H9 (cell line): Measurements from ENCODE around the gene MAGI1. TPM values are rescaled to one million over a fixed set of nuclear protein-coding genes. Genes with fewer than 3 reads are reported as not detected.

Source experiments
- DNase-seq: peaks from one replicate; pipeline ENCODE4 v3.0.0-alpha.2; 2017
- H2AFZ ChIP-seq: one replicate; pipeline ENCODE4 v1.6.1; 2013; ENCODE audit warnings: mild to moderate bottlenecking, low read length, control low read depth, moderate library complexity
- H2AK5ac ChIP-seq: 2 replicates; pipeline ENCODE4 v1.6.1; 2013; ENCODE audit warnings: low read length, control low read depth, mixed read lengths; ENCODE audit not compliant: insufficient read length
- H2BK120ac ChIP-seq: one replicate; pipeline ENCODE4 v1.6.1; 2013; ENCODE audit warnings: low read depth, mild to moderate bottlenecking, low read length, control low read depth, inconsistent platforms; ENCODE audit not compliant: poor library complexity, severe bottlenecking
- H2BK12ac ChIP-seq: 2 replicates; pipeline ENCODE4 v1.6.1; 2013; ENCODE audit warnings: low read length, control low read depth, mixed read lengths, low read depth; ENCODE audit not compliant: insufficient read length
- H2BK15ac ChIP-seq: 2 replicates; pipeline ENCODE4 v1.6.1; 2013; ENCODE audit warnings: low read depth, low read length, control low read depth
- H2BK20ac ChIP-seq: one replicate; pipeline ENCODE4 v1.6.1; 2013; ENCODE audit warnings: low read depth, mild to moderate bottlenecking, low read length, control low read depth, inconsistent platforms; ENCODE audit not compliant: poor library complexity, severe bottlenecking
- H2BK5ac ChIP-seq: 2 replicates; pipeline ENCODE4 v1.6.1; 2013; ENCODE audit warnings: low read length, control low read depth, mixed read lengths; ENCODE audit not compliant: insufficient read length
- H3K14ac ChIP-seq: 2 replicates; pipeline ENCODE4 v1.6.1; 2013; ENCODE audit warnings: low read length, control low read depth; ENCODE audit not compliant: insufficient read depth
- H3K18ac ChIP-seq: 2 replicates; pipeline ENCODE4 v1.6.1; 2013; ENCODE audit warnings: low read depth, mild to moderate bottlenecking, mixed read lengths, low read length, control low read depth; ENCODE audit not compliant: insufficient read length
- H3K23ac ChIP-seq: 2 replicates; pipeline ENCODE4 v1.6.1; 2013; ENCODE audit warnings: low read length, control low read depth, mixed read lengths, low read depth; ENCODE audit not compliant: insufficient read length
- H3K23me2 ChIP-seq: 2 replicates; pipeline ENCODE4 v1.6.1; 2013; ENCODE audit warnings: low read depth, mild to moderate bottlenecking, mixed read lengths, low read length, control low read depth; ENCODE audit not compliant: insufficient read length, poor library complexity, severe bottlenecking
- H3K27ac ChIP-seq: 2 replicates; pipeline ENCODE4 v1.5.1; 2013; ENCODE audit warnings: low read length, control low read depth, mixed read lengths, low read depth; ENCODE audit not compliant: insufficient read length
- H3K27me3 ChIP-seq: 2 replicates; pipeline ENCODE4 v1.6.1; 2013; ENCODE audit warnings: low read length, control low read depth, inconsistent platforms; ENCODE audit not compliant: insufficient read depth
- H3K4ac ChIP-seq: 2 replicates; pipeline ENCODE4 v1.6.1; 2013; ENCODE audit warnings: low read depth, mild to moderate bottlenecking, control low read depth, inconsistent platforms, low read length, moderate library complexity
- H3K4me1 ChIP-seq: 2 replicates; pipeline ENCODE4 v1.6.1; 2013; ENCODE audit warnings: low read length, control low read depth, inconsistent platforms; ENCODE audit not compliant: insufficient read depth
- H3K4me2 ChIP-seq: 2 replicates; pipeline ENCODE4 v1.6.1; 2013; ENCODE audit warnings: low read length, control low read depth, mixed read lengths; ENCODE audit not compliant: insufficient read length, insufficient read depth
- H3K56ac ChIP-seq: 2 replicates; pipeline ENCODE4 v1.6.1; 2013; ENCODE audit warnings: low read depth, mild to moderate bottlenecking, mixed read lengths, low read length, control low read depth; ENCODE audit not compliant: insufficient read length
- H3K79me1 ChIP-seq: 2 replicates; pipeline ENCODE4 v1.6.1; 2013; ENCODE audit warnings: low read depth, mild to moderate bottlenecking, moderate library complexity, low read length, control low read depth, inconsistent platforms; ENCODE audit not compliant: insufficient read depth, poor library complexity, severe bottlenecking
- H3K79me2 ChIP-seq: 2 replicates; pipeline ENCODE4 v1.6.1; 2013; ENCODE audit warnings: low read length, control low read depth, inconsistent platforms; ENCODE audit not compliant: insufficient read depth
- H3K9ac ChIP-seq: 2 replicates; pipeline ENCODE4 v1.6.1; 2013; ENCODE audit warnings: low read length, control low read depth, mixed read lengths; ENCODE audit not compliant: insufficient read length; ENCODE audit errors: extremely low read depth
- H3K9me3 ChIP-seq: one replicate; pipeline ENCODE4 v1.6.1; 2013; ENCODE audit warnings: low read depth, low read length, inconsistent platforms; ENCODE audit not compliant: control insufficient read depth
- H3T11ph ChIP-seq: one replicate; pipeline ENCODE4 v1.6.1; 2013; ENCODE audit warnings: mild to moderate bottlenecking, low read length, control low read depth, inconsistent platforms
- H4K20me1 ChIP-seq: one replicate; pipeline ENCODE4 v1.6.1; 2013; ENCODE audit not compliant: control insufficient read depth, insufficient read length, insufficient read depth
- H4K5ac ChIP-seq: 2 replicates; pipeline ENCODE4 v1.6.1; 2013; ENCODE audit warnings: low read depth, mild to moderate bottlenecking, mixed read lengths, low read length, control low read depth; ENCODE audit not compliant: insufficient read length
- H4K8ac ChIP-seq: replicated peaks from 2 replicates; pipeline ENCODE4 v1.6.1; 2013; ENCODE audit warnings: low read length, control low read depth, mixed read lengths, low read depth; ENCODE audit not compliant: insufficient read length
- H4K91ac ChIP-seq: 2 replicates; pipeline ENCODE4 v1.6.1; 2013; ENCODE audit warnings: low read depth, mild to moderate bottlenecking, moderate library complexity, mixed read lengths, low read length, control low read depth; ENCODE audit not compliant: insufficient read length
- H3K27ac Mint-ChIP-seq, 3 experiments: 2 replicates in 2 of 3; 3 replicates in 1 of 3; pipeline ENCODE4 v1.8.0; 2020 to 2021; ENCODE audit warnings: mixed read lengths in 3 of 3, mild to moderate bottlenecking in 1 of 3, moderate library complexity in 1 of 3
- H3K27me3 Mint-ChIP-seq: 2 replicates; pipeline ENCODE4 v1.8.0; 2021; ENCODE audit warnings: low read depth, mild to moderate bottlenecking, moderate library complexity, mixed read lengths
- H3K36me3 Mint-ChIP-seq, 3 experiments: 2 replicates in 2 of 3; 3 replicates in 1 of 3; pipeline ENCODE4 v1.8.0; 2020 to 2021; ENCODE audit warnings: low read depth in 3 of 3, mixed read lengths in 3 of 3; ENCODE audit not compliant: insufficient read depth in 1 of 3
- H3K4me1 Mint-ChIP-seq, 2 experiments: 2 replicates each; pipeline ENCODE4 v1.8.0; 2020; ENCODE audit warnings: mixed read lengths in 2 of 2
- H3K4me3 Mint-ChIP-seq, 2 experiments: 2 replicates in 1 of 2; 3 replicates in 1 of 2; pipeline ENCODE4 v1.8.0; 2020 to 2021; ENCODE audit warnings: mild to moderate bottlenecking in 2 of 2, mixed read lengths in 2 of 2, moderate library complexity in 1 of 2
- H3K9me3 Mint-ChIP-seq, 2 experiments: 2 replicates in 1 of 2; 3 replicates in 1 of 2; pipeline ENCODE4 v1.8.0; 2020; ENCODE audit warnings: mild to moderate bottlenecking in 2 of 2, mixed read lengths in 2 of 2, moderate library complexity in 1 of 2
- CTCF ChIP-seq: fragments of 200-600 bp; sonication (generic); conservative IDR thresholded peaks from 3 replicates; pipeline ENCODE4 v1.8.0; 2021; ENCODE audit warnings: antibody characterized with exemption, mild to moderate bottlenecking
- WGBS: extraction: QIAGEN DNeasy Blood & Tissue Kit; methylation state at CpG from one replicate; pipeline ENCODE4 v1.1.7; 2013; ENCODE audit warnings: missing lambda C conversion rate, low lambda C conversion rate, mixed read lengths; ENCODE audit not compliant: insufficient read length; ENCODE audit errors: extremely low coverage; 5-methylcytosine and 5-hydroxymethylcytosine counted together
- total RNA-seq: library from RNA; stranded (reverse); gene quantifications from 2 replicates; pipeline ENCODE4 v1.2.1, GENCODE V29; 2021

The MAGI1 gene
- total RNA-seq, 1 experiment from 2014 or later, result 65.7 TPM

- H3K27me3 Mint-ChIP-seq, result no peaks in the 10 kb centered on the region
- Histone ChIP-seq H3K56ac (no peak overlapping the region), H2BK120ac (no peak overlapping the region), H4K5ac (no peak overlapping the region), H3K23me2 (no peaks in the 10 kb centered on the region), H3K27me3 (no peaks in the 10 kb centered on the region), H3K9ac (no peak overlapping the region), H3T11ph (no peak overlapping the region), H2BK20ac (no peak overlapping the region), H4K91ac (no peak overlapping the region), H3K79me2 (no peaks in the 10 kb centered on the region), H3K27ac (no peak overlapping the region), H2BK12ac (no peak overlapping the region), H2AK5ac (no peak overlapping the region), H3K79me1 (peaks cover 7% of the 10 kb centered on the region), H2BK15ac (no peak overlapping the region), H3K9me3 (no peaks in the 10 kb centered on the region), H4K20me1 (no peaks in the 10 kb centered on the region), H2BK5ac (no peak overlapping the region), H3K4me2 (no peak overlapping the region), H3K14ac (no peak overlapping the region), H3K18ac (no peak overlapping the region), H2AFZ (no peak overlapping the region), H3K23ac (no peak overlapping the region), H3K4ac (no peak overlapping the region), H4K8ac (no peak overlapping the region), H3K4me1 (no peaks in the 10 kb centered on the region)
- TF ChIP-seq CTCF, result no peak
- H3K27ac Mint-ChIP-seq, result no peak overlapping the region
- H3K36me3 Mint-ChIP-seq, result peaks cover 4 to 5% (median 5%) of the 10 kb centered on the region in 3 experiments; a peak in 6 of 7 replicates
- peaks cover 4 to 10% of the 10 kb centered on the region in 2 experiments for H3K9me3 Mint-ChIP-seq
- no peak for DNase-seq
- peaks cover 19 to 21% of the 10 kb centered on the region in 2 experiments for H3K4me1 Mint-ChIP-seq
- no peak overlapping the region for H3K4me3 Mint-ChIP-seq
- no CpG with 5 or more reads among the region's 1 CpG for WGBS
Measured at GRCh38 chr3:65653731-65654130, 385.0 kb downstream of the MAGI1 start.
